GM12891 (cell line): ENCODE measurements around the gene TBC1D4.
"Not testable (repeated sequence)": the region's sequence is repeated elsewhere in the genome, so short reads cannot be mapped to it uniquely, and the experiment has no call there.

Experiments used
- DNase-seq: peaks from one replicate; pipeline ENCODE4 v3.0.0; 2011; ENCODE audit warnings: low spot score; ENCODE audit not compliant: insufficient read length
- FAIRE-seq: peaks from 2 replicates; lab custom pipeline; 2011; peaks lifted over from hg19 to GRCh38; lab: Jason Lieb, UNC
- PAX5 ChIP-seq: IDR thresholded peaks from 2 replicates; pipeline ENCODE4 v1.6.1; 2011; ENCODE audit warnings: low read length, moderate library complexity, mild to moderate bottlenecking; ENCODE audit not compliant: insufficient read depth, severe bottlenecking
- POLR2A ChIP-seq: IDR thresholded peaks from 2 replicates; pipeline ENCODE4 v1.6.1; 2011; ENCODE audit warnings: low read depth, low read length, control low read depth
- POLR2AphosphoS5 ChIP-seq: IDR thresholded peaks from 2 replicates; pipeline ENCODE4 v1.6.1; 2011; ENCODE audit warnings: low read depth, low read length, control low read depth
- POU2F2 ChIP-seq: IDR thresholded peaks from 2 replicates; pipeline ENCODE4 v1.6.1; 2011; ENCODE audit warnings: low read depth, mild to moderate bottlenecking, control low read depth, low read length, moderate library complexity
- SPI1 ChIP-seq: IDR thresholded peaks from 2 replicates; pipeline ENCODE4 v1.6.1; 2011; ENCODE audit warnings: low read depth, low read length, control low read depth
- TAF1 ChIP-seq: IDR thresholded peaks from 2 replicates; pipeline ENCODE4 v1.6.1; 2011; ENCODE audit warnings: low read depth, low read length, control low read depth

The TBC1D4 gene

DNA sequence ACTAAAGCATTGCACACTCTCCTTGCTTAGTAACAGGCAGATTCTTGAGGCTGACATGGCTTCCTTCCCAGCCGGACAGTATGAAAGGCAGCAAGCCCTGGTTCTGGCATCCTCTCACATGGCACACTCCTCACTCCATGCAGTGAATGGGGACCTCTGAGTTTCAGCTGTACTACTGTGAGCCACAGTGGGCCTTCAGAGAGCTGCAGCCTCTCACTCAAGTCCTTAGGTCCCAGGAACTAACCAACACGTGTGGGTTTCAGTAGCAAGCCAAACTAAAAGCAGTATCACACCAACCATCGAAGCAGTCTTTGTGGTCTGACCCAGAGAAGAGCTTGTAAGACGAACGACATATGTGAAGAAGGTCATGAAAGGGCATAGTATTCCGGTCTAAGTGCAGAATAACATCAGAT is 128.2 kb downstream of the TBC1D4 start:
- FAIRE-seq: no peak
- no peak for DNase-seq
- no peak for TF ChIP-seq POLR2AphosphoS5
- TF ChIP-seq SPI1: no peak
- no peak for TF ChIP-seq POLR2A
- TF ChIP-seq TAF1: no peak
- no peak for TF ChIP-seq POU2F2
- no peak for TF ChIP-seq PAX5

DNA sequence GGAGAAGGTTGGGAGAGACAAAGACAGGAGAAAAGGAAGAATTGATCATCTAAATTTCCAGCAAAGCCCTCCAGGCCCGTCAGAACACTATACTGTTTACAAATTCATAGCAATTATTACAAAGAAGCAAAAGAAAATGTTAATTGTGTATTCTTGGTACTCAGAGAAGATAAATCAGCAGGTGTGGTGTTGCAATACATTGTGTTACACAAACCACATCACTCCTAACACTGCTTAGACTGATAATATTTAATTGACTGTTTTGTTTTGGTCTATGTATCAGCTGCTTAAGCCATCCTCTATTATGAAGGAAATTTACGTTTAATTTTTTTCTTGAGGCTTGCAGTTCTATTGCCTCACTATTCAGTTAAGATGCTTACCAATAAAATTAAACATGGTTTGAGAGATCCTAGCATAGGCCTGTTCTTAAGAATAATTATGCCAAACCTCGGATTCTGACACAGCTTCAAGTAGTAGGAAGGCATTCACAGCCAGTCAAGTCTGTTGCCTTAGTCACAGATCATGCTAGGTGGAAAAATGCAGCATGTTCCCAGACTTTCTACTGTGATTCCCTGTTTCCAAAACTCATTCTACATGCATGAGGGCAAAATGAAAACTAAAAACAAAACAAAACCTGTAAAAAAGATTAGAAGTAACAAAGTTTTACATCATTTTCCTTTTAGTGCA is 129.2 kb downstream of the TBC1D4 start:
- FAIRE-seq: no peak

DNA sequence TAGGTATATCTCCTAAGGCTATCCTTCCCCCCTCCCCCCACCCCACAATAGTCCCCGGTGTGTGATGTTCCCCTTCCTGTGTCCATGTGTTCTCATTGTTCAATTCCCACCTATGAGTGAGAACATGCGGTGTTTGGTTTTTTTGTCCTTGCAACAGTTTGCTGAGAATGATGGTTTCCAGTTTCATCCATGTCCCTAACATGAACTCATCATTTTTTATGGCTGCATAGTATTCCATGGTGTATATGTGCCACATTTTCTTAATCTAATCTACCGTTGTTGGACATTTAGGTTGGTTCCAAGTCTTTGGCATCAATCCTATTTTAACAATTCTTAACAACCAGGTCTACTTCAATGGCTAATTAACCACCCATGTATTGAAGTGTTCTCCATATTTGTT is 130.4 kb downstream of the TBC1D4 start:
- DNase-seq, FAIRE-seq: not testable (repeated sequence)

More for the DNA sequence above, 129.2 kb downstream of the TBC1D4 start:
- no peak for TF ChIP-seq PAX5
- TF ChIP-seq POLR2AphosphoS5: no peak
- TF ChIP-seq SPI1: no peak
- no peak for TF ChIP-seq TAF1
- no peak for TF ChIP-seq POLR2A
- TF ChIP-seq POU2F2: no peak
- no peak for DNase-seq

DNA sequence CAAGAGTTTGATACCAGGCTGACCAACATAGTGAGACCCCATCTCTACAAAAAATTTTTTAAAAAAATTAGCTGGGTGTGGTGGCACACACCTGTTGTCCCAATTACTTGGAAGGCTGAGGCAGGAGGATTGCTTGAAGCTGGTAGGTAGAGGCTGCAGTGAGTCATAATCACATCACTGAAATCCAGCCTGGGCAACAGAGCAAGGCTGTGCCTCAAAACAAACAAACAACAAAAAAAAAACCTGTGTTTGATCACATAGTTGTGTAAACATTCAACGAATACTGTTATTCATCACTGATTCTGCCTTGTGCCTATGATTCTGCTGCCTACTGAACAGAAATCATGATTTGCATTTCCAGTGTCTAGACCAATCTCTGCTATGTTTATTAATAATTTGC is 134.0 kb downstream of the TBC1D4 start:
- DNase-seq (no peak), FAIRE-seq (no peak)
- TF ChIP-seq PAX5 (no peak), POLR2A (no peak), POU2F2 (no peak), TAF1 (no peak), SPI1 (no peak), POLR2AphosphoS5 (no peak)

DNA sequence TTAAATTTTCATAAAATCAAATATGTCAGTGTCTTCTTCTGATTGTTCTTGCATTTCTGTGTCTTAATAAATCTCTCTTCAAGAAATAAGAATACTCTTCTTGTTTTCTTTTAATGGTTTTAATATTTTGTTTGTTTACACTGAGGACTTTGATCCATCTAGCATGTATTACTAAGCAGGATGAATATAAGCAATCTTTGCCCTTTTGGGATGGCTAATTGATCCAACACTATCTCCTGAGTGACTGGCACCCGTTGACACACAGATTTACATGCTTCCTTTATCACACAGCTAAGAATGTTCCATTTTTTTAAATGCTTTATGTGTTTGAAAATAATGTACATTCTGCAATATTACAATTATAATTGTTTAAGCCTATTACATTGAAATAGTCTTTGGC is 134.5 kb downstream of the TBC1D4 start:
- FAIRE-seq (no peak), DNase-seq (no peak)
- TF ChIP-seq TAF1: no peak
- TF ChIP-seq POLR2A: no peak
- no peak for TF ChIP-seq SPI1
- TF ChIP-seq POU2F2: no peak
- no peak for TF ChIP-seq POLR2AphosphoS5
- no peak for TF ChIP-seq PAX5

DNA sequence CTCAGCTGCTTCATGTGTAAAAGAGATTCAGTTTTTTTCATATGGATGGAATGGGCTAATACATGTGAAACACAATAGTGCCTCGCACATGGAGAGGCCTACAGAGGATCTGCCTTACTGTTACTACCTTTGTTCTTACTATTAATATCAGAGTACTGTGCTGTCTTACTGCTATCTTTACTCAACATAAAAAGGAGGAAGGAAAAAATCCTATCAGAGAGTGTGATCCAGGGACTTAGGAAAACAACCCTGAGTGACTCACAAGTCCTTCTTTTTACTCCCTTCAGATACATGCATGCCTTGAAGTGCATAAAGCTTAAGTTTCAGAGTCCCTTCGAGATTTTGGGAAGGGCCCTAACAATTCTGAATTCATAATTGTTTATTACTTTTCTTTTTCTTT is 136.8 kb downstream of the TBC1D4 start:
- DNase-seq (no peak), FAIRE-seq (no peak)
- no peak for TF ChIP-seq PAX5
- TF ChIP-seq POLR2A: no peak
- TF ChIP-seq POU2F2: no peak

DNA sequence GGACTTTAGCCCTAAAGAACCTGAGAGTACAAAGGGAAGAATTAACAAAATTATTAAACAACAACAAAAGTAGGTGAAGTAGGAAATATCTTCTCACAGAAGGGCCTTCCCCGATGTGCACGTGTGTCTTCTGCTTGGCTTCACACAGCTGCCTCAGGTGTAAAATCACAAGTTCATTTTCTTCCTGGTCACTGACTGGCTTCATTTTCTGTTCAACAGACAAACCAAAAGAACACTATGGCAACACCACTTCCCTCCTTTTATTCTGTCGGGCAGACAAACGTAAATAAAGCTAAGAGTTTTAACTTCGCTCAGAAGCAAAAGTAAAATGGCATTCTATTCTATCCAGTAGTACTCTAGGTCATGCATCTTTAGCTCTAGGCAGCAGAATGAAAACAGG is 140.9 kb downstream of the TBC1D4 start:
- DNase-seq: no peak

DNA sequence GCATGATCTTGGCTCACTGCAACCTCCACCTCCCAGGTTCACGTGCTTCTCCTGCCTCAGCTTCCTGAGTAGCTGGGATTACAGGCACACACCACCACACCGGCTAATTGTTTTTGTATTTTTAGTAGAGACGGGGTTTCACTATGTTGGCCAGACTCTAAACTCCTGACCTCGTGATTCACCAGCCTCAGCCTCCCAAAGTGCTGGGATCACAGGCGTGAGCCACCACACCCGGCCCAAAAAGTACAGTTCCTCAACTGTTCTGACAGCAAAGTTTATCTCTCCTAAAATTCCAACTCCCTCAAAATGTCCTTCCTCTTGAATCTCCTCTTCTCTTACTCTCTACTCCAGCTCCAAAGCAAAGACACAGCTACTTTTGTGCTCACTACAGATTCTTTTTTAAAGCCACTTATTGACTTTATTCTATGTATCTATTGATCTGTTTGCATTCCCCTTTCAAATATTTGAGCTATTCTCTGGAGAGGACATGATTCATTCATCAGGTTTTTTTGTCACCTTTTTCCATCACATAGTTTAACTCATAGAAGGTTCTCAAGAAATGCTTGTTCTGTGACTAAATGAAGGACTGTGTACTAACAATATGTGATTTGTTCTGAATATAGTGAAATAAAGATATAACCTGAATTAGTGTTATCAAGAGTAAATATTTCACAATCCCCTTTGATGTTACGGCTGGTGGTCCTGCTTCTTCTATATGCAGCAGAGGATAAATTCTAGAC is 142.2 kb downstream of the TBC1D4 start:
- FAIRE-seq (no peak), DNase-seq (no peak)
- TF ChIP-seq TAF1: no peak
- no peak for TF ChIP-seq POU2F2
- no peak for TF ChIP-seq PAX5
- no peak for TF ChIP-seq SPI1
- no peak for TF ChIP-seq POLR2A
- no peak for TF ChIP-seq POLR2AphosphoS5

More for the DNA sequence above, 140.9 kb downstream of the TBC1D4 start:
- FAIRE-seq: no peak
- peak; percentile 56 for TF ChIP-seq SPI1
- TF ChIP-seq PAX5: peak; percentile 70
- TF ChIP-seq POU2F2: no peak

DNA sequence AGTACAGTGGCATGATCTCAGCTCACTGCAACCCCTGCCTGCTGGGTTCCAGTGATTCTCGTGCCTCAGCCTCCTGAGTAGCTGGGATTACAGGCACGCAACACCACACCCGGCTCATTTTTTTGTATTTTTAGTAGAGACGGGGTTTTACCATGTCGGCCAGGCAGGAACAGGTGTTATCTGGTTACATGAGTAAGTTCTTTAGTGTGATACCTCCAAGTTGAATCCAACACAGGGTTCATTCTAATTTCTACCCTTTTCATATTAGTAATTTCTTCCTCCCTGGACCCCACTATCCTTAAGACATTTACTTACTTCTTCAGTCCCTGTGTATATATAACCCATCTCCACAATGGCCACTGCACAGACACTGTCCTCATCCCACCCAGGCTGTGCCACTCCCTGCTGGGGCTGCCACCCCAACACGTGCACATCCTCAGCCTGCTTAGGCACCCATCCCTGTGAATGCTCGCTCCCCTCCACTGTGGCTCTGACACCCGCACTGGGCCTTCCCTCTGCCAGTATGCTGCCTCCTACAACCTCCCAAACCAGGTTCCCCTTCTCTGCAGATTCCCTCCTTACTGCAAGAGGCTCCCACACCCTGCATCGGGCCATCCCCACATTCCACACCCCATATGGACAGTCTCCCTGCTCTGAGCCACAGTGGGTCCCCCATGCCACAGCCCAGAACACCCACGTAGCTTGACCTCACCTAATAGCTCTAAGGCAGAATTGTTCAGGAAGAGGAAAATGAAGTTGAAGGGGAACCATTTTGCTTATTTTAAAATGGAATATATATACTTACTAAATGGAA is 147.1 kb downstream of the TBC1D4 start:
- DNase-seq (no peak), FAIRE-seq (no peak)
- TF ChIP-seq PAX5: no peak
- TF ChIP-seq TAF1: no peak
- TF ChIP-seq POLR2A: no peak
